Sigmoid colon (tissue), 7 donors: ENCODE measurements around the gene NID1. TPM values are rescaled to one million over a fixed set of nuclear protein-coding genes. Genes with fewer than 3 reads are reported as not detected.

Source experiments
- DNase-seq: peaks from one replicate; pipeline ENCODE4 v3.0.0-alpha.2; 2019
- H3K27ac ChIP-seq, 4 donors: fragments of 200-600 bp; sonication (generic); one replicate each; pipeline ENCODE4 v1.5.1; 2016 to 2019; ENCODE audit warnings: mild to moderate bottlenecking in 1 of 4
- H3K27me3 ChIP-seq, 3 donors: fragments of 200-600 bp; sonication (generic); one replicate each; pipeline ENCODE4 v1.5.1; 2019; ENCODE audit warnings: mild to moderate bottlenecking in 1 of 3
- H3K36me3 ChIP-seq, 4 donors: fragments of 200-600 bp; sonication (generic); one replicate each; pipeline ENCODE4 v1.5.1; 2016 to 2019
- H3K4me1 ChIP-seq, 4 donors: fragments of 200-600 bp; sonication (generic); one replicate each; pipeline ENCODE4 v1.5.1; 2017 to 2019
- H3K4me3 ChIP-seq, 4 donors: fragments of 200-600 bp; sonication (generic); one replicate each; pipeline ENCODE4 v1.5.1; 2017 to 2019; ENCODE audit warnings: mild to moderate bottlenecking in 2 of 4, moderate library complexity in 1 of 4
- H3K9me3 ChIP-seq, 4 donors: fragments of 200-600 bp in 3 of 4; sonication (generic) in 3 of 4; one replicate each; pipeline versions ENCODE4 v1.5.1 to v1.6.1; 2013 to 2019
- EP300 ChIP-seq, 4 donors: sonication (generic); formaldehyde crosslinking; IDR thresholded peaks; one replicate each; pipeline ENCODE4 v1.6.1; 2017; ENCODE audit warnings: antibody characterized with exemption in 4 of 4
- POLR2A ChIP-seq, 2 donors: fragments of 450-650 bp; IDR thresholded peaks; one replicate each; pipeline ENCODE4 v1.6.1; 2016; ENCODE audit warnings: antibody characterized with exemption in 2 of 2, mild to moderate bottlenecking in 2 of 2, moderate library complexity in 2 of 2
- POLR2AphosphoS5 ChIP-seq, 4 donors: sonication (generic); formaldehyde crosslinking; IDR thresholded peaks; one replicate each; pipeline ENCODE4 v1.6.1; 2017; ENCODE audit warnings: antibody characterized with exemption in 4 of 4
- WGBS, 2 donors: extraction: QIAGEN DNeasy Blood & Tissue Kit; methylation state at CpG; one replicate each; pipeline ENCODE4 v1.1.7; 2013; 5-methylcytosine and 5-hydroxymethylcytosine counted together
- intact Hi-C: fragments of 100-400 bp; cut with DNase I; formaldehyde crosslinking; loops from one replicate; pipeline ENCODE4 v1.15.1; 2023
- polyA plus RNA-seq, 3 donors: library from polyadenylated mRNA; stranded (reverse); fragments of 200-250 nt; gene quantifications; one replicate each; pipeline ENCODE4 v1.2.3, GENCODE V29; 2013
- total RNA-seq, 4 donors: library from RNA; depleted of rRNA; stranded (reverse); fragments of >200 nt; gene quantifications; one replicate each; pipeline ENCODE4 v1.1.0, GENCODE V29; 2016
- TF ChIP-seq, protein P1 (sequence below), 4 experiments: fragments of 450-650 bp in 3 of 4; fragments of 200-600 bp in 1 of 4; IDR thresholded peaks; one replicate each; pipeline ENCODE4 v1.5.1; 2016 to 2019; ENCODE audit warnings: antibody characterized with exemption in 4 of 4, mild to moderate bottlenecking in 3 of 4, moderate library complexity in 2 of 4
- donor health status: healthy with polysubstance abuse.
- donor health status: Bipolar disorder and iron deficiency.
- donor health status: healthy.

Gene NID1
- total and polyA plus RNA-seq, 7 donors: 3.9 to 242 (median 136) TPM

DNA sequence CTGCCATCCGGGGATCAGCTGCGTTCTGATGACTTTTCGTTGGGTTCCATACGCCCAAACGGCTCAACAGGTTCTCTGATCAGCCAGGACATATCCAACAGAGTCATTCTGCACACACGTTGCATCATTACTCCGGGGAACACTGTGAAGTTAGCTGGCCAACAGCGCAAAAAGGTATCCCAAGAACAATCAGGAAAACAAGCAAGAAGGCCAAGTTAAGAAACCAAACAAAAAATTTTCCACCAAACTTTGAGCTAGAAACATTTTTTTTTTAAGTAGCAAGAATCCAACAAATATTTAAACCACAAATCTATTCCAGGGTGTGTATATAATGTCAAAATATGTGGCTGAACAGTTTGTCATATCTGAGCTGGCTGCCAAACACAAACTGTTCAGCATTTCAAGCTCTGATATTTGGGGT, 29.2 kb downstream of the NID1 start:
- Histone ChIP-seq H3K4me1 (peaks cover 0 to 35% (median 25%) of the 10 kb centered on the region in 4 donors), H3K4me3 (no peak overlapping the region), H3K27ac (peak overlapping the region in 3 of 4 donors; percentile 24 to 56 (median 45)), H3K27me3 (no peaks in the 10 kb centered on the region), H3K9me3 (no peaks in the 10 kb centered on the region), H3K36me3 (peaks cover 18 to 81% (median 35%) of the 10 kb centered on the region in 4 donors)
- intact Hi-C loops: no loop called here
- TF ChIP-seq, protein P1, sequence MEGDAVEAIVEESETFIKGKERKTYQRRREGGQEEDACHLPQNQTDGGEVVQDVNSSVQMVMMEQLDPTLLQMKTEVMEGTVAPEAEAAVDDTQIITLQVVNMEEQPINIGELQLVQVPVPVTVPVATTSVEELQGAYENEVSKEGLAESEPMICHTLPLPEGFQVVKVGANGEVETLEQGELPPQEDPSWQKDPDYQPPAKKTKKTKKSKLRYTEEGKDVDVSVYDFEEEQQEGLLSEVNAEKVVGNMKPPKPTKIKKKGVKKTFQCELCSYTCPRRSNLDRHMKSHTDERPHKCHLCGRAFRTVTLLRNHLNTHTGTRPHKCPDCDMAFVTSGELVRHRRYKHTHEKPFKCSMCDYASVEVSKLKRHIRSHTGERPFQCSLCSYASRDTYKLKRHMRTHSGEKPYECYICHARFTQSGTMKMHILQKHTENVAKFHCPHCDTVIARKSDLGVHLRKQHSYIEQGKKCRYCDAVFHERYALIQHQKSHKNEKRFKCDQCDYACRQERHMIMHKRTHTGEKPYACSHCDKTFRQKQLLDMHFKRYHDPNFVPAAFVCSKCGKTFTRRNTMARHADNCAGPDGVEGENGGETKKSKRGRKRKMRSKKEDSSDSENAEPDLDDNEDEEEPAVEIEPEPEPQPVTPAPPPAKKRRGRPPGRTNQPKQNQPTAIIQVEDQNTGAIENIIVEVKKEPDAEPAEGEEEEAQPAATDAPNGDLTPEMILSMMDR (IDR thresholded peaks at IDR 0.05): no peak
- peak; percentile 29 to 41 (median 39) for TF ChIP-seq POLR2AphosphoS5 (IDR thresholded peaks at IDR 0.05)
- WGBS, 2 donors: 81 to 89% methylated on average over 8 of the region's 8 CpGs
- DNase-seq: peak; percentile 91

DNA sequence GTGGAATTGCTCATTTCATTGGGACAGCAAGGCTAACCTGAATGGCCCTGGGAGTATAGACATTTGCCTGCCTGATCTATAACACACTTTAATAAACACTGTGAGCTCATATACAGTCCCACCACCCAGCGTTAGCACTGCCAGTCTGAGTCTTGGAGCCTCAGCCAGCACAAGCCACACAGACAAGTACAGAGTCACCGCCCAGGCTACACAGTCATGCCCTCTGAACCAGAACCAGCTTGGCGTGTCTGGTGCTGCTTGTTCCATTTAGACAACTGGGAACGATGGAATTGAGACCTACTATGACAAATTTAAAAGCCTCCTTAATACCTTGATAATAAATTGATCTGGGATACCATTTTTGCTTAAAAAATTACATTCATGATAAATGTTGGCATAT, 31.6 kb downstream of the NID1 start:
- Histone ChIP-seq H3K4me1 (peaks cover 0 to 19% (median 13%) of the 10 kb centered on the region in 4 donors), H3K27me3 (no peaks in the 10 kb centered on the region), H3K9me3 (no peaks in the 10 kb centered on the region), H3K27ac (peak overlapping the region in 2 of 4 donors; percentile 5 to 15), H3K36me3 (peaks cover 35 to 93% (median 53%) of the 10 kb centered on the region in 4 donors), H3K4me3 (no peak overlapping the region)
- no peak for TF ChIP-seq EP300 (IDR thresholded peaks at IDR 0.05)
- no peak for TF ChIP-seq POLR2AphosphoS5 (IDR thresholded peaks at IDR 0.05)
- TF ChIP-seq, protein P1 (IDR thresholded peaks at IDR 0.05): no peak
- no peak for TF ChIP-seq POLR2A (IDR thresholded peaks at IDR 0.05)
- peak; percentile 55 for DNase-seq
- intact Hi-C loops: no loop called here
- 83 to 90% methylated on average over 4 of the region's 4 CpGs for WGBS, 2 donors

DNA sequence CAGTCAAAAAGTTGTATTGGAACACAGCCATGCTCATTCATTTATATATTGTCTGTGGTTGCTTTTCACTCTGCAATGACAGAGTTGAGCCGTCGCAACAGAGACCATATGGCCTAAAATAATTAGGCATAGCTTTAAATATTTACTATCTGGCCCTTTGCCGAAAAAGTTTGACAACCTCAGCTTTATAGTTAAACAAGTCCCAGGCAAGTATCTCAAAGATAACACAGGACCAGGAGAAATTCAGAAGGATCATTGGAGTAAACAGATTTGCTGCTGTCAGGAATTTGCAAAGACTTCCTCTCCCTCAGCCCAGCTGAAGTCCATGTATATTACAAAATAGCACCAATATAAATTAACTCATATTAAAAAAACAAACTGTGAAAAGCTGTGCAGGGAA, 34.4 kb downstream of the NID1 start:
- Histone ChIP-seq H3K27ac (peak overlapping the region in 1 of 4 donors; percentile 29), H3K4me3 (no peak overlapping the region), H3K9me3 (no peaks in the 10 kb centered on the region), H3K27me3 (no peaks in the 10 kb centered on the region), H3K36me3 (peaks cover 40 to 93% (median 60%) of the 10 kb centered on the region in 4 donors), H3K4me1 (peaks cover 0 to 15% (median 7%) of the 10 kb centered on the region in 4 donors)
- TF ChIP-seq, protein P1 (IDR thresholded peaks at IDR 0.05): no peak
- TF ChIP-seq POLR2A (IDR thresholded peaks at IDR 0.05) (no peak), POLR2AphosphoS5 (IDR thresholded peaks at IDR 0.05) (no peak), EP300 (IDR thresholded peaks at IDR 0.05) (no peak)
- intact Hi-C loops: no loop called here
- DNase-seq: no peak
- WGBS, 2 donors: 37 to 71% methylated on average over 3 of the region's 3 CpGs

DNA sequence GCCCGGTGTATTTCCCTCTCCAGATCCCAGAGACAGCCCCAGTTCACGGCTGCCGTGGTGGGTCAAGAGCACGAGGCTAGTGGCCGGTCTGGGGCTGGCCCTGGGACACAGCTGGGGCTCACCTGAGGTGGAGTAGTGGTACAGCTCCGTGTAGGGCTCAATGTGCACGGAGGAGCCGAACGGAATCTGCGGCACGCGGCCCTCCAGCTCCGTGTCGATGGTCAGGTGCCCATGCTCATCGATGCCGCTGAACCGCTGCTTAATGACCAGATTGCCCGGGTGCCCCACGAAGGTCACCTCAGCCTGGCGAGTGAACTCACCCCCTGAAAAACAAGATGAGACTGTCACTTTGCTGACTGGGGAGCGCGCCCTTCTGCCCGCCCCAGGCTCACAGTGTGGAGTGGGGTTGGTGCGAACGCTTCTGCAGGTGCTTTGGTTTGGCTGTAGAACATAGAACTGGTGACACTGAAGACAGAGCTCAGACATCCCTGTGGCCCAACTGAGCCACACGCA, 35.4 kb downstream of the NID1 start:
- peaks cover 51 to 98% (median 70%) of the 10 kb centered on the region in 4 donors for H3K36me3 ChIP-seq
- H3K9me3 ChIP-seq: no peaks in the 10 kb centered on the region
- peaks cover 0 to 15% (median 7%) of the 10 kb centered on the region in 4 donors for H3K4me1 ChIP-seq
- intact Hi-C loops: no loop called here
- no peak for TF ChIP-seq EP300 (IDR thresholded peaks at IDR 0.05)
- TF ChIP-seq POLR2AphosphoS5 (IDR thresholded peaks at IDR 0.05): peak in 1 of 4 donors; percentile 32
- peak; percentile 62 for DNase-seq
- 91 to 95% methylated on average over 26 of the region's 26 CpGs for WGBS, 2 donors
- H3K4me3 ChIP-seq: no peak overlapping the region
- H3K27me3 ChIP-seq: no peaks in the 10 kb centered on the region
- peak overlapping the region in 1 of 4 donors; percentile 1 for H3K27ac ChIP-seq

DNA sequence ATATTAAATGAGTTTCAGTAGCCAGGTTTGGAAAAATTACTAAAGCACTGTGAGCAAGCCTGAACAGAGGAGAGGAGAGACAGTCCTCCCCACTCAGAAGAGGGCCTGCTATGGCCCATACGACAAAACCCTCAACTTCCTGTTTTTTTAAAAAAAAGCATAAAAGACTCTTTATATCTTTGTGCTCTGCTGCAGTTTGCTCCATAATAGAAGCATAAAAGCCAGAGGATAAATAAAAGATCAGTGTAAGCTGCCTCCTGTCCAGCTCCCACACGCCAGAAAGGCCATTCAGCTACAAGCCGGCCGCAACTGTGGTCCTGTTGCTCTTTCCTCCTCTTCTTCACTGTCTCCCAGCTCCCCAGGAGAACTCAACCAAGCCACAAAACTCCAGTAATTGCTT, 37.8 kb downstream of the NID1 start:
- intact Hi-C loops: no loop called here
- Histone ChIP-seq H3K27ac (peak overlapping the region in 3 of 4 donors; percentile 4 to 27 (median 23)), H3K9me3 (no peaks in the 10 kb centered on the region), H3K4me1 (peaks cover 0 to 23% (median 13%) of the 10 kb centered on the region in 4 donors), H3K27me3 (no peaks in the 10 kb centered on the region), H3K36me3 (peaks cover 68 to 100% (median 81%) of the 10 kb centered on the region in 4 donors), H3K4me3 (no peak overlapping the region)
- DNase-seq: peak; percentile 48
- 76 to 84% methylated on average over 4 of the region's 4 CpGs for WGBS, 2 donors
- TF ChIP-seq POLR2AphosphoS5 (IDR thresholded peaks at IDR 0.05): peak in 1 of 4 donors; percentile 11
- no peak for TF ChIP-seq POLR2A (IDR thresholded peaks at IDR 0.05)
